ENCODE results near the gene METTL26.

METTL26 gene

DNA sequence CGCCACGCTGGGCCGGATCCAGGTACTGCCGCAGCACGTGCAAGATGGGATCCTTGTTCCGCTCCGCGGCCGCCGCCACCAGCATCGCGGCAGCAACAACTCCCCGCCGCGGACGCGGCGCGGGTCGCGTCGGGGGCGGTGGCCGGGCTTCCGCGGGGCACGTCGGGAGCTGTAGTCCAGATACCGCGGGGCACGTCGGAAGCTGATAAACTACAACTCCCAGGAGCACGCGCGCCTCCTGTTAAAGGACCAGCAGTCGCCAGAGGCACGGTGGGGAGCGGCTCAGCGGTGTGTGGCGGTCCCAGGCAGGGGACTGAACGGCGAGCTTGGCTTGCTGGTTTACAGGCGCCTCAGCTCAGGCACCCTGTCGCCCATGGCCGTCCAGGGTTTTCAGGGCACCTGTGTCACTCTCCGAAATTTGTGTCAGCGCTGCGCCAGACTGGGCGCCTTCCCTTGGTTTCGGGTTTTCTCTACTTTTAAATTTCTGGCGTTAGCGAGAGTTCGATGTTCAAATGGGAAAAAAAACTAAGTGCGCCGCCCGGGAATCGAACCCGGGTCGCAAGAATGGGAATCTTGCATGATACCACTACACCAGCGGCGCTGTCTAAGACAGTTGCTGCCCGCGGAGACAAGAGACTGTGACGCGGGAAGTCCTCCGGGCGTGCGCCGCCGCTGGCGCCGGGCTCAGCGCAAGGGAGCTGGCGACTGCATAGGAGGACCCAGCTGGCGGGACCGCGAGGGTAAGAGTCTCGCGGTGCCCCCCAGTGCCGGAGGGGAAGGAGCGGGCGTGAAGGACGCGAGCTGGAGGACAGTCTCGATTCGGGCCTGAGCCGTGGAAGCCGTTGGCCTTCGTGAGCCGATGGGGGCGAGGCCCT, at the start of gene METTL26:
Gene METTL26, minus strand, starts transcription at position 100 of the 875 bp plus-strand sequence. Its CDS starts 15 bp downstream, at position 85.
- DNase-seq (ENCODE audit: low spot score): peak; percentile 95

DNA sequence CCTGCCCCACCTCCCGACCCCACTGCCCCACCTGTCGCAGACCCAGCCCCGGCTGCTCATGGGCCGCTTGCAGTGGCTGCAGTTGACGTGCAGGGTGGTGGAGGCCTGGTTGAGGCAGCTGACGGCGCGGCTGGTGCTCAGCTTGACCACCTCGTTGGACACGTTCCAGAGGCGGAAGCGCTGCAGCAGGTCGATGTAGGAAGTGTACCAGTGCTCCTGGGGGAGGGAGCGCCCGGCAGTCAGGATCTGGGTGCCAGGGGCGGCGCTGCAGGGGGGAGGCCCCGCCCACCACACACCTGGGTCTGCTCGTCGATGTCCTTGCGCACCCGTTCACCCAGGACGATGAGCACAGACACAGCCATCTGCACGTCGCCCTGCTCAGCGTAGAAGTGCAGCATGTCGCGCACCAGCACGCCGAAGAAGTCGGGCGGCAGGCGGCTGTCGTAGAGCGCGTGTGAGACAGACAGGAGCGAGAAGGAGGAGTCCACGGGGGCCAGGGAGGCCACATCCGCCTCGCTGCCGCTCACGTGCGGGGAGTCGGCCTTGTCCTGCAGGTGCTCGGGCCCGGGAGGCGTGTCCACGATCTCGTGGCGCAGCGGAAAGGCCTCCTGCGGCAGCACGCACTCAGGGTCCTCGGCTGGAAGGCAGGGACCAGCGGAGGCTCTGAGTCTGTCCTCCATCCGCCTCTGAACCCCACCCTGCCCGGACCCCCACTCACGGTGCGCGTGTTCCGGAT, 49.0 kb upstream of the METTL26 start:
- no peak for DNase-seq (ENCODE audit: low spot score)

DNA sequence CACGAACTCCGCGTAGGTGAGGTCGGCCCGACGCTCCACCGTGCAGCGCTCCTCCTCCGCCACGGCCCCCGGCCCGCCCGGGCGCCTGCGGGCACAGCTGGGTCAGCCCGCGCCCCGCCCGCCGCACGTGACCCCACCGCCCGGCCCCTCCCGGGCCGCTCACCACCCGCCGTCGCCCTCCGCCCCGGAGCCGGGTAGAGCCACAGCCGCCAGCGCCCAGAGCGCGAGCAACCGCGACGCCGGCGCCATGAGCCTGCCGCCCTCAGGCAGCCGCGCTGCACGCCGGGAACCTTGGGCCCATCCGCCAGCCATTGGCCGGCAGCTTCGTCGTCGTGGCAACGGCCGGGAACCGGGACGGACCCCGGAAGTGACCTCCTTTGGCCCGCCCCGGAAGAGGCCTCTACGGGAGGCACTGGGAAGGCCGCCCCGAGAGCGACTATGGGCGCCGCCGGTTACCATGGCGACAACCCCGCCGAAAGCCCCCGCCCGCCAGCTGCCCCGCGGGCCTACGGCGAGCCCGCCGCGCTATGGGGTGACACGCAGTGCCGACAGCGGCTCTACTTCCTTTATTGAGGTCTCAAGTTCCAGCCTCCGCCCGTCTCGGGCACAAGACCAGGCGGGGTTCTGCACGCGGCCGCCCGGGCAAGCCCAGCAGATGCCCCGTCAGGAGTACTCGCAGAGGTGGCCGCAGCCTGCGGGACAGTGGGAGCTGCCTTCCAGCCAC, 48.1 kb upstream of the METTL26 start, which contains the start of gene JMJD8:
Gene JMJD8, minus strand, starts transcription at position 264 of the 724 bp plus-strand sequence. Its CDS starts 15 bp downstream, at position 249.
- DNase-seq (ENCODE audit: low spot score): peak; percentile 88

DNA sequence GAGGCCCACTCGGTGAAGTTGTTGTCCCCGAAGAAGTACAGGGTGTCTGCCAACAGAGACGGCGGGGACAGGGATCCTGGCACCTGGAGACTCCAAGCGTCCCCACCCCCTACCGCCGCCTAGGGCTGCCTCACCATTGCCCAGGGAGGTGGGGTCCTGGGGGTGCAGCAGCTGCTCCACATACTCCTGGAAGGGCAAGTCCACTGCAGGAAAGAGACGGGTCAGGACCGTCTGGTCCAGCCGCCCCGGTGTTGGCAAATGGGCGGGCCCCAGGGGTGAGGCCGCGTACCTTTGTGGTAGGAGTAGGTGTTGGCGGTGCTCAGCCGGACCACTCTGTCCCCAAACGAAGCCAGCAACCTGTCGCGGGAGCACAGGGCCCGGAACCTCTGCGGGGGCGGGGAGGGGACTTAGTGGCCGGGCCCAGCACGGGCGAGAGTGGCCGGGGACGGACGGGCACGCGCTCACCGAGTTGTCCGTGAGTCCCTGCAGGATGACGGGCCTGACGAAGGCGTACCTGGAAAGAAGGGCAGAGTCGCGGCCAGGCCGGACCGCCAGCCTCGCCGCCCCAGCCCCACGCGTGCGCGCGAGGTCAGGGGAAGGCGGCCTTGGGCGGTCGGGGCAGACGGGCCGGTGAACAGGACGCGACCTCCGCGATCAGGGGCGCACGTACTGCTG, 47.4 kb upstream of the METTL26 start:
- no peak for DNase-seq (ENCODE audit: low spot score)

DNA sequence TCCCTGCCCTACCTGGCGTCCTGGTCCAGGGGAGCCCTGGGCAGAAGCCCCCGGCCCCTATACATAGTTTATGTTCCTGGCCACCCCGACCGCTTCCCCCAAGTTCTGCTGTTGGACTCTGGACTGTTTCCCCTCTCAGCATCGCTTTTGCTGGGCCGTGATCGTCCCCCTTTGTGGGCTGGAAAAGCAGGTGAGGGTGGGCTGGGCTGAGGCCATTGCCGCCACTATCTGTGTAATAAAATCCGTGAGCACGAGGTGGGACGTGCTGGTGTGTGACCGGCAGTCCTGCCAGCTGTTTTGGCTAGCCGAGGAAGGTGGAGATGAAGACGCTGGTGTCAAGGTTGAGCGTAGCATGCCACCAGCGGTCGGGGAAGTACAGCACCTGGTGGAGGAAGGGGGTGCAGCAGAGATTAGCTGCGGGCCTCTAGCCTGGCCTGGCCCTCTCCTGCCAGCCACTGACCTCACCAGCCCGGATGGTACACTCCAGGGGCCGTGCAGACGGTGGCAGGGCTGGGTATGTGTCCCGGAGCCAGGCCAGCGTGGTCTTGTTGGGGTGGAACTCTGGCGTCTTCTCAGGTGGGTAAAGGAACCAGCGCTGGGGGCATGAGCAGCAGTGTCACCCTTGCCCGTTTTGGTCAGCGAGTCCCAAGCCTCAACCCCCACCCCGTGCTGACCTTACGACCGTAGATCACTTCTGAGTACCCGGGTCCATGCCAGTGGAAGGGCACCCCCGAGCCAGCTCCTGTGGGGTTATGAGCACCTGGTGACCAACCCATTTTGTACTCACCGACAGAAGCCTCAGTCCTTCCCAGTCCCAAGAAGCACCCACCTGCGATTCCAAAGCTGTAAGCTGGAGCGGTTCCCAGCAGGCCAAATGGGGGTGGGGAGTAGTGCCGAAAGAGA, 46.6 kb upstream of the METTL26 start:
- DNase-seq (ENCODE audit: low spot score): no peak

DNA sequence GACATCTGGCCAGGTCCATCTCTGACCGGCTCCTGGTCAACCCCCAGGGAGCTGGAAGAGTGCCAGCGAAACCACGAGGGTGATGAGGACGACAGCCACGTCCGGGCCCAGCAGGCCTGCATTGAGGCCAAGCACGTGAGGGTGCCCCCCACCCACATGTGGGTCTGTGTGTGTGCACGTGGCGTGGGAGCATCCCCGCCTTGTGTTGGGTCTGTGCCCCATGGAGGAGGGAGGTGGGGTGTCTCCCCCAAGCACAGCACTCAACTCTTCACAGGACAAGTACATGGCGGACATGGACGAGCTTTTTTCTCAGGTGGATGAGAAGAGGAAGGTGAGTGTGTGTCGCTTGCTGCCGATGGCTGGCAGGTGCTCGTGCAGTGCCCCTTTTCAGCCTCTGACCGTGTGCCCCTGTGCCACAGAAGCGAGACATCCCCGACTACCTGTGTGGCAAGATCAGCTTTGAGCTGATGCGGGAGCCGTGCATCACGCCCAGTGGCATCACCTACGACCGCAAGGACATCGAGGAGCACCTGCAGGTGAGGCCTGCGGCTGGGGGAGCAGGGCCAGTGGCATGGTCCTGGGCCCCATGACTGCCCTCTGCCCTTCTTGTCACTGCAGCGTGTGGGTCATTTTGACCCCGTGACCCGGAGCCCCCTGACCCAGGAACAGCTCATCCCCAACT, 45.8 kb upstream of the METTL26 start:
- no peak for DNase-seq (ENCODE audit: low spot score)

DNA sequence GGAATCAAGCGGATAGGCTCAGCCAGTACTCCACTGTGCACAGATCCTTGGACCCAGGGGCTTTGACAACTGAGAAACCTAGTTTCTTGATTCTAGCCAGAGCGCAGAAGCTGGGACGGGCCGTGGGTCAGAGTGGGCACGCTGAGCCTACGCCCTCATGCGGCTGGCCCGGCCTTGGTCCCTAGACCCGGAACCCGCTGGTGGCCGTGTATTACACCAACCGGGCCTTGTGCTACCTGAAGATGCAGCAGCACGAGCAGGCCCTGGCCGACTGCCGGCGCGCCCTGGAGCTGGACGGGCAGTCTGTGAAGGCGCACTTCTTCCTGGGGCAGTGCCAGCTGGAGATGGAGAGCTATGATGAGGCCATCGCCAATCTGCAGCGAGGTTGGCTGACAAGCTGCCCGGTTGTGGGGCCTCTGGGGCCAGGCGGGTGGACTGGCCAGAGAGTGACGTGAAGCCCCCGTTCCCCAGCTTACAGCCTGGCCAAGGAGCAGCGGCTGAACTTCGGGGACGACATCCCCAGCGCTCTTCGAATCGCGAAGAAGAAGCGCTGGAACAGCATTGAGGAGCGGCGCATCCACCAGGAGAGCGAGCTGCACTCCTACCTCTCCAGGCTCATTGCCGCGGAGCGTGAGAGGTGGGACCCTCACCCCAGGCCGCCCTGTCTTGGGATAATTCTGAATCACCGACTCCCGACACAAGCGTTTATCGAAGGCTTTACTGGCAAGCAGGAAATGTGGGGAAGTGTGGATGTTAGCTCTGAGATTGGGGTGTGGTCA, 45.1 kb upstream of the METTL26 start:
- DNase-seq (ENCODE audit: low spot score): no peak

DNA sequence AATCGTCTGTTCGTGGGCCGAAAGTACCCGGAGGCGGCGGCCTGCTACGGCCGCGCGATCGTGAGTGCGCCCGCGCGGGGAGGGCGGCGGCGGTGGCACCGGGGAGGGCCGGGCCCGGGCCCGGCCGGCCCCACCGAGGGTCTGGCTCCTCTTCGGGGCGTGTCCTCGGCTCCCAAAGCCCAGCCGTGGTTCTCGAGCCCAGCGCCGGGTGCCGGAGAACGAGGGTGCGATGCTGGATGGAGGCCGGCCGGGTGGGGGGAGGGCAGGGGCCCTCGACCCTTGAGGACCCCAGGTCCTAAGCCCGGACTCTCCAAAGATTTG, 44.5 kb upstream of the METTL26 start:
- no peak for DNase-seq (ENCODE audit: low spot score)

DNA sequence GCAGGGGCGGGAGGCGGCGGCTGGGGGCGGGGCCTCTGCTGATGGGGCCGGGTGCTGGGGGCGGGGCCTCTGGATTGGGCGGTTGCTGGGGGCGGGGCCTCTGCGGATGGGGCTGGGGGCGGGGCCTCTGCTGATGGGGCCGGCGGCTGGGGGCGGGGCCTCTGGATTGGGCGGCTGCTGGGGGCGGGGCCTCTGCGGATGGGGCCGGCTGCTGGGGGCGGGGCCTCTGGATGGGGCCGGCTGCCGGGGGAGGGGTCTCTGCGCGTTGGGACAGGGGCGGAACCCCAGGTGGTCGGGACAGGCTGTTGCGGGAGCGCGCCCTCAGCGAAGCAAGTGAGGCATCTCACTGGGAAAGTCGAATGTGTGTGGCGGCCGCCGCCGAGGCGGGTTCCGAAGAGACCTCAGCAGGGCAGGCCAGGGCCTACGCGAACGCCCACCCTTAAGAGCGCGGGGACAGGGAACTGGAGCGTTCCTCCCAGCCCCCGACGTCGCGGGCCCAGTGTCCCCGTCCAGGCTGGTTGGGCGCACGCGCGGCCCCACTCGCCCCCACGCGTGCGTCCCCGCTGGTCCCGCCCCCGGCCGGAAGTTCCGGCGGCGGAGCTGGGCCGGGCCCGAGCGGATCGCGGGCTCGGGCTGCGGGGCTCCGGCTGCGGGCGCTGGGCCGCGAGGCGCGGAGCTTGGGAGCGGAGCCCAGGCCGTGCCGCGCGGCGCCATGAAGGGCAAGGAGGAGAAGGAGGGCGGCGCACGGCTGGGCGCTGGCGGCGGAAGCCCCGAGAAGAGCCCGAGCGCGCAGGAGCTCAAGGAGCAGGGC, 43.9 kb upstream of the METTL26 start, which contains the start of gene STUB1:
Gene STUB1, plus strand, starts transcription at position 597 of the 811 bp plus-strand sequence. Its CDS starts 116 bp downstream, at position 713.
- peak; percentile 74 for DNase-seq (ENCODE audit: low spot score)

DNA sequence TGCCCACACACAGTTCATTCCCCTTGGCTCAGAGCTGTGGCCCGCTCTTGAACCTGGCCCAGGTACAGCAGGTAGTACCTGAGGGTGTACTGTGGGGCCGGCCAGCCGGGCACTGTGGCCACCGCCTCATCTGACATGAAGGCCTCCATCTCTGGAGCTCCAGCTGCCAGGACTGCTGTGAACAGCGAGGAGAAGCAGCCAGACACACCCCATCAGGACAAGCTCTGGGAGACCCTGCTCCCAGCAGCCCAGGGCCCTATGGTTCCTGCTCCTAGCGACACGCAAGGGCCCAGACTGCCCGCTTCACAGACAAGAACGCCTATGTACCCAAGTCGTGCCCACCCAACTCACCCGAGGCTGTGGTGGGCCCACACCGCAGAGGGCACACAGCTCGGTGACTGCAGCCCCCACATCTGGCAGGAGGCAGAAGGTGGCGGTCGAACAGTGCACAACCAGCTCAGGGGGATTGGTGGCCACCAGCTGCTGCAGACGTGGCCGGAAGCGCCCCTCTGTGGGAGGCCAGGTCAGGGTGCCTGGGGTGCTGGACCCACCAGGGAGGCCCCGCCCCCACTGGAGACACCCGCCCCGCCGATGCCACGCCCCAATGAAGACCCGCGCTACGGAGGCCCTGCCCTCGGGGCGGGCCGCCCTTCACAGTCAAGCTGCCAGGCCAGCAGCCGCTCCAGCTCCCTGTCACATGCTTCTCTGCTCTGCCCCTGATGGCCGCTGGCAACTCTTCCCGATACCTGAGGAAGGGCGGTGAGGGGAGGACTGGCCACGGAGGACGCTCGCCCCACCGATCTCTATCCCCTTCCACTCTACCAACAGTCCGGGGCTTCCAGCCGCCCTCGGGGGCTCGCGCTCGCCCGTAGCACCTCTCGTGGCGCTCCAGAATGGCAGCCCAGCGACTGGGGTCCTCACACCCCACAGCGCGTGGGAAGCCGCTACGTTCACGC, 43.0 kb upstream of the METTL26 start:
- peak; percentile 61 for DNase-seq (ENCODE audit: low spot score)

DNA sequence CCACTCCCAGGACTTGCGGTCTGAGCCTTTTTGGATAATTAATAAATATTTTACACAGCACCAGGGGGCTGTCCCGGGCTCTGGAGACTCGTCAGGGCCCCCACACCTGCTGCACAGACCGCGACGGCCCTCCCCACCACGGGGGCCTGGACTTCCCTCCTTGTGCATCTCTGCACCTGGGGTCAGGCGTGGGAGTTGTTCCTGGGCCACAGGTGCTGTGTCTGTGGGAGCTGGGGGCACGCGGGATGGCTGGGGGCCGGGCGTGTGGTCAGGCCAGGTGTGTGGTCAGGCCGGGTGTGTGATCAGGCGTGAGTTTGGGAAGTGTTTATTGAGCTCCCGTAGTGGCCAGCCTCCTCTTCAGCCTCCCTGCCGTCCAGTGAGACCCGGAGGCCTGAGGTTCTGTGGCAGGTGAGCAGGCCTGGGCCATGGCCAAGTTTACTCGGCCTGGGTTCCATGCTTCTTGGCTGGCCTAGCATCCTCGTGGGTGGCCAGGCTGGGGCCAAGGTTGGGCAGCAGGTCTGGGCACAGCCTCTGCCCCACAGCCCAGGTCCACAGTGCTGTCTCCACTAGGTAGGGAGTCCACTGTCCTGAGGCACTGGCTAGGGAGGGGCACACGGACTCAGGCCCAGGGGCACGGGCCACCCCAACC, 42.2 kb upstream of the METTL26 start:
- no peak for DNase-seq (ENCODE audit: low spot score)

DNA sequence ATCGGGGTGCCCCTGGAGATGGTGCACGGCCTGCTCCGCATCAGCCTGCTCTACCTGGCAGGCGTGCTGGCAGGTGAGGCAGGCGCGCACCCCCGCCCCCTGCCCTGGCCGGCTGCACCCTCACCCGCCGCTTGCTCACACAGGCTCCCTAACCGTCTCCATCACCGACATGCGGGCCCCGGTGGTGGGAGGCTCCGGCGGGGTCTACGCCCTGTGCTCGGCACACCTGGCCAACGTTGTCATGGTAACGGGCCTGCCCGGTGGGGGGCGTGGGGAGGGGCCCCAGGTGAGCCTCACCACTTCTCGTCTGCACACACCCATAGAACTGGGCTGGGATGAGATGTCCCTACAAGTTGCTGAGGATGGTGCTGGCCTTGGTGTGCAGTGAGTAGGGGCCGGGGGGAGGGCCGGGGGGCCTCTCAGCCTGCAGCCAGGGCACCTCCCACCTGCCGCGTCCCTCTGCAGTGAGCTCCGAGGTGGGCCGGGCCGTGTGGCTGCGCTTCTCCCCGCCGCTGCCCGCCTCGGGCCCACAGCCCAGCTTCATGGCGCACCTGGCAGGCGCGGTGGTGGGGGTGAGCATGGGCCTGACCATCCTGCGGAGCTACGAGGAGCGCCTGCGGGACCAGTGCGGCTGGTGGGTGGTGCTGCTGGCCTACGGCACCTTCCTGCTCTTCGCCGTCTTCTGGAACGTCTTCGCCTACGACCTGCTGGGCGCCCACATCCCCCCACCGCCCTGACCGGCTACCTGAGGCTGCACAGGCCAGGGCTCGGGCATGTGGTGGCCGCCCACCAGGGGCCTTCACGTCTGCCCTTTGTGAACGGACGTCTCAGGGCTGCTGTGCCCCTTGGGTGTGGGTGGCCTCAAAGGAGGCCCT, 41.4 kb upstream of the METTL26 start:
- DNase-seq (ENCODE audit: low spot score): no peak

DNA sequence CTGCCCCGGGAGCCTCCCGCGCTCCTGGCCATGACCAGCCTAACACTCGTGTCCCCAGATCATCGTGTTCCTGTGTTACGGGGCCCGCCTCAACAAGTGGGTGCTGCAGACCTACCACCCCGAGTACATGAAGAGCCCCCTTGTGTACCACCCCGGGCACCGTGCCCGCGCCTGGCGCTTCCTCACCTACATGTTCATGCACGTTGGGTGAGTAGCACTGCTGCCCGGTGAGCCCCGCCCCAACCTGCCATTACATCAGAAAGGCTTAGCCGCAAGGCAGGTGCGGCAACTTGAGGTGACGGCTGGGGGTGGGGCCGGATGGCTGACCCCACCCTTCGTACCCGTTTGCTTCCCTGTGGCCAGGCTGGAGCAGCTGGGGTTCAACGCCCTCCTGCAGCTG, 40.8 kb upstream of the METTL26 start:
- no peak for DNase-seq (ENCODE audit: low spot score)

DNA sequence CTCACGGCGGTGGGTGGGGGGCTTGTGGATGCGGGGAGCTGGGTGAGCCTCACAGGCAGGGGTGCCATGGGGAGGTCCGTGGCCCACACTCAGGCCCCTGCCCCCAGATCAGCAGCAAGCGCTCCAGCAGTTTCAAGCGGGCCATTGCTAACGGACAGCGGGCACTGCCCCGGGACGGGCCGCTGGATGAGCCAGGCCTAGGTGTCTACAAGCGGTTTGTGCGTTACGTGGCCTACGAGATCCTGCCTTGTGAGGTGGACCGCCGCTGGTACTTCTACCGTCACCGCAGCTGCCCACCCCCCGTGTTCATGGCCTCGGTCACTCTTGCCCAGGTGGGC, 40.4 kb upstream of the METTL26 start:
- DNase-seq (ENCODE audit: low spot score): no peak

DNA sequence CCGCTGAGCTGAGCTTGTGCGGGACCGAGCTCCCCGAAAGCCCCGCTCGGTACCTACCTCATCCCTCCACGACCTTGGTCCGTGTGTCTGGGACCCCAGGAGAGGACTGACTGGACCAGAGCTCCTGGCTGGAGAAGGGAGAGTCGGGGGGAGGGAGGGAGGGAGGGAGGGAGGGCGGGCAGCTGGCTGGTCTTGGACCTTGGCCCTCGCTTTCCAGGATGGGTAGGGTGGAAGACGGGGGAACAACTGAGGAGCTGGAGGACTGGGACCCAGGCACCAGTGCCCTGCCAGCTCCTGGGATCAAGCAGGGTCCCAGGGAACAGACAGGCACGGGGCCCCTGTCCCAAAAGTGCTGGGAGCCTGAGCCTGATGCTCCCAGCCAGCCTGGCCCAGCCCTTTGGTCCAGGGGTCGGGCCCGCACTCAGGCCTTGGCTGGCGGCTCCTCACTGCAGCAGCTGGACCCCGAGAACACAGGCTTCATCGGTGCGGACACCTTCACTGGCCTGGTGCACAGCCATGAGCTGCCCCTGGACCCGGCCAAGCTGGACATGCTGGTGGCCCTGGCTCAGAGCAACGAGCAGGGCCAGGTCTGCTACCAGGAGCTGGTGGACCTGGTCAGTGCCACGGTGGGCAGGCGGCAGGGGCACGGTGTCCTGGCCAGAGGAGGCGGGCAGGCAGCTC, 39.9 kb upstream of the METTL26 start:
- no peak for DNase-seq (ENCODE audit: low spot score)

Data from pons (tissue), 1 donor.